Measurements from ENCODE around the gene CD99. TPM values are rescaled to one million over a fixed set of nuclear protein-coding genes. Genes with fewer than 3 reads are reported as not detected.
"Not testable (repeated sequence)": the region's sequence is repeated elsewhere in the genome, so short reads cannot be mapped to it uniquely, and the experiment has no call there.

Gene CD99
- total RNA-seq, 2 donors from 2014 or later: 490 to 527 TPM

- ATAC-seq (ENCODE audit: insufficient number of reproducible peaks, low FRiP score, low read depth) (no peak), DNase-seq (ENCODE audit: low spot score) (no peak)
- Histone ChIP-seq H3K27ac (peak overlapping the region in 1 of 2 donors; percentile 21), H3K9me3 (no peaks in the 10 kb centered on the region), H3K36me3 (no peaks in the 10 kb centered on the region), H3K4me1 (ENCODE audit: control insufficient read depth in 1 of 2, low read depth in 2 of 2) (no peaks in the 10 kb centered on the region), H3K27me3 (replicated peaks; ENCODE audit: insufficient read depth) (no peaks in the 10 kb centered on the region), H3K4me3 (no peak overlapping the region)
- no peak for TF ChIP-seq CTCF (IDR thresholded peaks at IDR 0.05)
Measured at GRCh38 chrX:2767631-2768455, 76.7 kb downstream of the CD99 start.

GRCh38 chrX:2769615-2770014 is 78.5 kb downstream of the CD99 start:
- Histone ChIP-seq H3K27ac (no peak overlapping the region), H3K36me3 (no peaks in the 10 kb centered on the region), H3K27me3 (replicated peaks; ENCODE audit: insufficient read depth) (no peaks in the 10 kb centered on the region), H3K4me1 (ENCODE audit: control insufficient read depth in 1 of 2, low read depth in 2 of 2) (no peaks in the 10 kb centered on the region), H3K4me3 (no peak overlapping the region), H3K9me3 (no peaks in the 10 kb centered on the region)
- ATAC-seq (ENCODE audit: insufficient number of reproducible peaks, low FRiP score, low read depth) (no peak), DNase-seq (ENCODE audit: low spot score) (no peak)
- TF ChIP-seq CTCF (IDR thresholded peaks at IDR 0.05): no peak

- not testable (repeated sequence) for H3K36me3 ChIP-seq; H3K4me3 ChIP-seq; H3K27ac ChIP-seq; H3K4me1 ChIP-seq (ENCODE audit: control insufficient read depth in 1 of 2, low read depth in 2 of 2); ATAC-seq (ENCODE audit: insufficient number of reproducible peaks, low FRiP score, low read depth); H3K9me3 ChIP-seq; DNase-seq (ENCODE audit: low spot score); H3K27me3 ChIP-seq (replicated peaks; ENCODE audit: insufficient read depth)
Measured at GRCh38 chrX:2773166-2774055, 82.3 kb downstream of the CD99 start.

- no peaks in the 10 kb centered on the region for H3K27me3 ChIP-seq (replicated peaks; ENCODE audit: insufficient read depth)
- ATAC-seq (ENCODE audit: insufficient number of reproducible peaks, low FRiP score, low read depth): no peak
- no peak overlapping the region for H3K27ac ChIP-seq
- DNase-seq (ENCODE audit: low spot score): no peak
- no peaks in the 10 kb centered on the region for H3K4me1 ChIP-seq (ENCODE audit: control insufficient read depth in 1 of 2, low read depth in 2 of 2)
- H3K9me3 ChIP-seq: no peaks in the 10 kb centered on the region
- no peak overlapping the region for H3K4me3 ChIP-seq
- H3K36me3 ChIP-seq: no peaks in the 10 kb centered on the region
- TF ChIP-seq CTCF (IDR thresholded peaks at IDR 0.05): no peak
Measured at GRCh38 chrX:2774057-2774456, 83.0 kb downstream of the CD99 start.

- ATAC-seq (ENCODE audit: insufficient number of reproducible peaks, low FRiP score, low read depth) (no peak), DNase-seq (ENCODE audit: low spot score) (no peak)
- Histone ChIP-seq H3K27me3 (replicated peaks; ENCODE audit: insufficient read depth) (no peaks in the 10 kb centered on the region), H3K4me3 (no peak overlapping the region), H3K36me3 (no peaks in the 10 kb centered on the region), H3K4me1 (ENCODE audit: control insufficient read depth in 1 of 2, low read depth in 2 of 2) (no peaks in the 10 kb centered on the region), H3K27ac (no peak overlapping the region), H3K9me3 (no peaks in the 10 kb centered on the region)
- no peak for TF ChIP-seq CTCF (IDR thresholded peaks at IDR 0.05)
Measured at GRCh38 chrX:2774776-2775175, 83.7 kb downstream of the CD99 start.

- not testable (repeated sequence) for ATAC-seq (ENCODE audit: insufficient number of reproducible peaks, low FRiP score, low read depth); H3K27me3 ChIP-seq (replicated peaks; ENCODE audit: insufficient read depth); DNase-seq (ENCODE audit: low spot score); H3K27ac ChIP-seq; H3K4me3 ChIP-seq; H3K9me3 ChIP-seq; H3K36me3 ChIP-seq; H3K4me1 ChIP-seq (ENCODE audit: control insufficient read depth in 1 of 2, low read depth in 2 of 2)
Measured at GRCh38 chrX:2780472-2781225, 89.6 kb downstream of the CD99 start.
